H1 (cell line): ENCODE measurements around the gene PRIMPOL. TPM values are rescaled to one million over a fixed set of nuclear protein-coding genes. Genes with fewer than 3 reads are reported as not detected.

Experiments
- EGR1 ChIP-seq: IDR thresholded peaks from 2 replicates; pipeline ENCODE4 v1.6.1; 2011; ENCODE audit warnings: low read depth, low read length, borderline replicate concordance
- JUN ChIP-seq: IDR thresholded peaks from 2 replicates; pipeline ENCODE4 v1.6.1; 2011; ENCODE audit warnings: low read depth, mild to moderate bottlenecking, improper control_type of control experiment, low read length
- RFX5 ChIP-seq: IDR thresholded peaks from 2 replicates; pipeline ENCODE4 v1.6.1; 2011; ENCODE audit warnings: low read depth, low read length, improper control_type of control experiment, borderline replicate concordance
- SIRT6 ChIP-seq: IDR thresholded peaks from one replicate; pipeline ENCODE4 v1.7.1; 2012; ENCODE audit warnings: low read length, inconsistent platforms
- TEAD4 ChIP-seq: IDR thresholded peaks from 2 replicates; pipeline ENCODE4 v1.6.1; 2012; ENCODE audit warnings: low read depth, low read length, inconsistent platforms, mixed read lengths
- polyA plus RNA-seq, 7 experiments: library from polyadenylated mRNA; depleted of rRNA in 3 of 7; stranded (reverse) in 5 of 7; unstranded in 2 of 7; fragments of >200 nt in 5 of 7; fragments of 200-250 nt in 2 of 7; gene quantifications; 1 replicate in 5 of 7; 2 replicates in 1 of 7; 4 replicates in 1 of 7; pipeline versions ENCODE4 v1.2.1 to v1.2.3, GENCODE V29; 2011 to 2013; ENCODE audit warnings: missing spikeins in 2 of 7, mixed read lengths in 2 of 7
- total RNA-seq: library from RNA; stranded (reverse); fragmentation: NEBNext Ultra II Directional; extraction: Animal tissue kit (Norgen Biotek cat#: 25700); gene quantifications from 2 replicates; pipeline ENCODE4 v1.2.1, GENCODE V29; 2021
- TF ChIP-seq, protein P1 (sequence below): IDR thresholded peaks from 2 replicates; pipeline ENCODE4 v1.6.1; 2012; ENCODE audit warnings: inconsistent platforms

PRIMPOL gene
- total and polyA plus RNA-seq, 2 of the 8 experiments (the other 6 are each of a cell fraction or from before 2014, with no cell fraction given): 4.4 to 6.7 TPM

DNA sequence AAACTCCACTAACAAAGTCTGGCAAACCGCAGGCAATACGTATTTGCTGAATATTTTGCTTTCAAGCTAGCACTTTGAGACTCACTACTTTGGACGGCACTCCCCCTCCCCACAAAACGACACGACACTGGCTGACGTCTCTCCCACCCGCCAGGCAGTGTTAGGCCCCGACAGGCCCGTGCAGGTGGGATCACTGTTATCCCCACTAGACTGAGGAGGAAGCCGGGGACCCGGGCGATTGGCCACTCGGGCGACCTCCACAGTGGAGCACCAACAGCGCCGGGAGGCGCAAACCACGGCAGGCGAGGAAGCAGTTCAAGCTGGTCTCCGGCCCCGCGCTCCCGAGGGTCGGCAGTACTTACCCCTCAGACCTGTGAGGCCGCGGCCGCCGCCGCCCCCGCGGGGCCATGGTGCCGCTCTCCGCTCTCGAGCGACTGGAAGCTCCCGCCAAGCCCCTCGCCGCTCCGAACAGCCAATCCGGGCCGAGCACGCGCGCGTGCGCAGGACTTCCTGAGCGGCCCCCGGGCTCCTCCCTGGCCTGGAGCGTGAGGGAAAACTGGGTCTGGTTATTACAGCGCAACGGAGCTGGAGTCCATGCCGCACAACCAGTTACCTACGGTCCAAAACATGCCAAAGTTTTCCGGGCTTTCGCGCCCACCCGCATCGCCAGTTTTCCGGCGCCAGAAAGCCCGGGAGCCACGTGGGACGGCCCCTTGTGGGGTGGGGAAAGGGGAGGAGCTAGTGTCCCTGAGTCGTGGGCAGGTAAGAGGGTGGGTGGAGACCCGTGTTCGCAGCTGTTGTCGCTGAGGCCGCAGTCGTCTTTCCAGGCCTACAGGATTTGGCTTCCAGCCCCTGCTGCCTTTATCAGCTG is 84.4 kb downstream of the PRIMPOL start, which contains the start of gene CENPU (continued):
- TF ChIP-seq EGR1 (peak; percentile 94), JUN (peak; percentile 94), TEAD4 (peak; percentile 89), SIRT6 (no peak), RFX5 (peak; percentile 84)
- TF ChIP-seq, protein P1, sequence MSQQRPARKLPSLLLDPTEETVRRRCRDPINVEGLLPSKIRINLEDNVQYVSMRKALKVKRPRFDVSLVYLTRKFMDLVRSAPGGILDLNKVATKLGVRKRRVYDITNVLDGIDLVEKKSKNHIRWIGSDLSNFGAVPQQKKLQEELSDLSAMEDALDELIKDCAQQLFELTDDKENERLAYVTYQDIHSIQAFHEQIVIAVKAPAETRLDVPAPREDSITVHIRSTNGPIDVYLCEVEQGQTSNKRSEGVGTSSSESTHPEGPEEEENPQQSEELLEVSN: peak; percentile 93
